Measurements from ENCODE around the gene ANO1.

The ANO1 gene

DNA sequence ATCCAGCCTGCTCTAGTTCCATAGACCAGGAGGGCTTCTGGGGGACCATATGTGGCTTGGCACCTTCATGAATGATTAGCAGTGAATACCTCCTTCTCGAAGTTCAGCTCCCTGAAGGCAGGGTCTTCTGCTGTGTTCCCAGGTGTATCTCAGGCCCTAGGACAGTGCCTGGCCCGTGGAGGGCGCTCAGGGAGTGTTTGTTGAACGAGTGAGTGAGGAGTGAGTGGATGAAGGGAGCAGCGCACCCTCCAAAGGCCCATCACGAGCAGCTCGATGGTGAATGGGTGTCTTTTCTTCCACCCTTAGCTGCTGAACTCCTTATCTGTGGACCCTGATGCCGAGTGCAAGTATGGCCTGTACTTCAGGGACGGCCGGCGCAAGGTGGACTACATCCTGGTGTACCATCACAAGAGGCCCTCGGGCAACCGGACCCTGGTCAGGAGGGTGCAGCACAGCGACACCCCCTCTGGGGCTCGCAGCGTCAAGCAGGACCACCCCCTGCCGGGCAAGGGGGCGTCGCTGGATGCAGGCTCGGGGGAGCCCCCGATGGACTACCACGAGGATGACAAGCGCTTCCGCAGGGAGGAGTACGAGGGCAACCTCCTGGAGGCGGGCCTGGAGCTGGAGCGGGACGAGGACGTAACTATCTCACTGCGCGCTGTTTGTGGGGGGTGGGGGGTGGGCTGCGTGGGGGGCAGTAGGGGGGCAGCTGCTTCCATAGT is 9.5 kb downstream of the ANO1 start:
- H3K4me3 Mint-ChIP-seq = no peak overlapping the region
- no peak overlapping the region for H3K27ac Mint-ChIP-seq
- DNase-seq (ENCODE audit: low spot score in 2 of 2) = no peak
- no peaks in the 10 kb centered on the region for H3K36me3 Mint-ChIP-seq
- no peak for ATAC-seq (ENCODE audit: low read depth)
- H3K9me3 Mint-ChIP-seq = no peaks in the 10 kb centered on the region
- peaks cover 7% of the 10 kb centered on the region for H3K27me3 Mint-ChIP-seq
- H3K4me1 Mint-ChIP-seq = no peaks in the 10 kb centered on the region

DNA sequence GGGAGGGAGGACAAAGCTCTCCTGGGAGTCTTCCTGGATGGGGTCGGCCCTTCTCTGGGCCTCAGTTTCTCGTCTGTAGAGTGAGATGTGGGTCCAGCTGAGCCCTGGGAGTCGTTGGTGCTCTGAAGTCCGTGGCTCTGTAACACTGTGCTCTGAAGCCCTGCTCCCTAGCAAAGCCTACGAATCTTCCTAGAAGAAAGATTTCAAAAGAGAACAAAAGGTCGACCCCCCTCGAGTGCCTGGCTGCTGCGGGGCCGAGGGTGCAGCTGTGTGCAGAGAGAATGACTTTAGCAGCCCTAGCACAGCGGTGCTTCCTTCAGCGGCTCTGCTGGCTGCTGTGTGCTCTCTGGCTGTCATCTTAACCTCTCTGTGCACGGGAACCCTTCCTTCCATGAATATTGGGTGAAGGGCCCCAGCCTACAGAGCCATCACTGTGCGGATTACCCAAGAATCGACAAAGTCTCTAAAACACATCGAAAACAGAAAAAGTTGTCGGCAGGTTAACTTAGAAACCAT is 10.7 kb downstream of the ANO1 start:
- no peaks in the 10 kb centered on the region for H3K36me3 Mint-ChIP-seq
- H3K27me3 Mint-ChIP-seq = peaks cover 11% of the 10 kb centered on the region
- H3K4me1 Mint-ChIP-seq = no peaks in the 10 kb centered on the region
- no peaks in the 10 kb centered on the region for H3K9me3 Mint-ChIP-seq
- no peak for ATAC-seq (ENCODE audit: low read depth)
- no peak overlapping the region for H3K4me3 Mint-ChIP-seq
- DNase-seq (ENCODE audit: low spot score in 2 of 2) = no peak
- no peak overlapping the region for H3K27ac Mint-ChIP-seq

DNA sequence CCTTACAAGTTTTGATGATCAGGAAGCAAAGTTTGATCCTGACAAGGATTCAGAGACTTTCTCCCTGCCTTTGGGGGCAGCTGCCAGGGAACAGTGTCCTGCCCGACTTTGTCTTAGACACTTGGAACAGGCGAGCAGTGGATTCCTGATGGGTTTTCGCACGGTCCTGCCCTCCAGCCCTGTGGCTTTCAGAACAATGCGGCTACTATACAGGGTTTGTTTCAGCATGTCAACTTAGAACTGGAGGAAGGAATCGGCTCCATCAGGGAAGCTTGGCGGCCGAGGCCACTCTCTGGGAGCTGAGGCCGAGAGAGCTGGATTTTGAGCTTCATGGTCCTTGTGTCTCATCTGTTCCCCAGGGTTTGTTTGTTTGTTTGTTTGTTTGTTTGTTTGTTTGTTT is 11.5 kb downstream of the ANO1 start:
- ATAC-seq (ENCODE audit: low read depth) = no peak
- H3K27ac Mint-ChIP-seq = no peak overlapping the region
- no peak for DNase-seq (ENCODE audit: low spot score in 2 of 2)
- H3K4me1 Mint-ChIP-seq = no peaks in the 10 kb centered on the region
- H3K4me3 Mint-ChIP-seq = no peak overlapping the region
- no peaks in the 10 kb centered on the region for H3K9me3 Mint-ChIP-seq
- H3K27me3 Mint-ChIP-seq = peaks cover 11% of the 10 kb centered on the region
- H3K36me3 Mint-ChIP-seq = no peaks in the 10 kb centered on the region

DNA sequence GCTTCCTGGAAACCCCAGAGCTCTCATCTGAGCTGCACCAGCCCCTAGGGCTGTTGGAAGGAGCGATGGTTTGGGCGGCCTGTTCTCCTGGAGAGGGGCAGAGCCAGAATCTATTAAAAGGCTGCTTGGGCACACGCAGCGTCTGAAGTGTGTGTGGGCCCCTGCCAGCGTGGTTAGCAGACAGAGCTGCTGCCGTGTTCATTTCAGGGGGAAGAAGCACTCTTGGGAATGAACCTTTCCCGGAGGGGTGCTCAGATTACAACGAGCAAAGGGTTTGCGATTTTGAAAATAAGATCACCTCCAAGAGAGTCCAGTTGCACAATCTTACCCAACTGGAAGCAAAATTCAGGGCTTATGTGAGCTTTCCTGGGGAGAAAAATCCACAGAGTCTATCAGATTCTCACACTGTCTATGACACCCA is 12.9 kb downstream of the ANO1 start:
- Mint-ChIP-seq H3K9me3 (peaks cover 3% of the 10 kb centered on the region), H3K36me3 (no peaks in the 10 kb centered on the region), H3K27ac (no peak overlapping the region), H3K4me3 (no peak overlapping the region), H3K27me3 (peaks cover 11% of the 10 kb centered on the region), H3K4me1 (no peaks in the 10 kb centered on the region)
- DNase-seq (ENCODE audit: low spot score in 2 of 2) = no peak
- no peak for ATAC-seq (ENCODE audit: low read depth)

DNA sequence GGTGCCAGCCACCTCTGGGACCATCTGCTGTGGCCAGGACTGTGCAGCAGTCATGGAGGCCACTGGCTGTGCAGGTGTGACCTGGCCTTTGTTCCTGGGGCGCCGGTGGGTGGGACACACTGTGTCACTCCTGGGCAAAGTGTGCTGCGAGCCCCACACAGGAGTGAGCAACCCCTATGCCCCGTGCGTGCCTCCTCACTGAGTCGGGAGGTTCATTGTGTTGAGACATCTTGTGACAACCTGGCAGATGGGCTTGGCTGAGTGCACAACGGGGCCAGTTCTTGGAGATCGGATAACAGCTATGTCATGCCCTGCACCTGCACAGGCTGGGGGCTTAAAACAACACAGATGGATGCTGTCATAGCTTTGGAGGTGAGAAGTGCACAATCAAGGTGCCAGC is 13.5 kb downstream of the ANO1 start:
- H3K9me3 Mint-ChIP-seq = peaks cover 3% of the 10 kb centered on the region
- H3K27ac Mint-ChIP-seq = no peak overlapping the region
- no peak overlapping the region for H3K4me3 Mint-ChIP-seq
- DNase-seq (ENCODE audit: low spot score in 2 of 2) = no peak
- H3K27me3 Mint-ChIP-seq = peaks cover 11% of the 10 kb centered on the region
- no peaks in the 10 kb centered on the region for H3K36me3 Mint-ChIP-seq
- no peak for ATAC-seq (ENCODE audit: low read depth)
- H3K4me1 Mint-ChIP-seq = no peaks in the 10 kb centered on the region

DNA sequence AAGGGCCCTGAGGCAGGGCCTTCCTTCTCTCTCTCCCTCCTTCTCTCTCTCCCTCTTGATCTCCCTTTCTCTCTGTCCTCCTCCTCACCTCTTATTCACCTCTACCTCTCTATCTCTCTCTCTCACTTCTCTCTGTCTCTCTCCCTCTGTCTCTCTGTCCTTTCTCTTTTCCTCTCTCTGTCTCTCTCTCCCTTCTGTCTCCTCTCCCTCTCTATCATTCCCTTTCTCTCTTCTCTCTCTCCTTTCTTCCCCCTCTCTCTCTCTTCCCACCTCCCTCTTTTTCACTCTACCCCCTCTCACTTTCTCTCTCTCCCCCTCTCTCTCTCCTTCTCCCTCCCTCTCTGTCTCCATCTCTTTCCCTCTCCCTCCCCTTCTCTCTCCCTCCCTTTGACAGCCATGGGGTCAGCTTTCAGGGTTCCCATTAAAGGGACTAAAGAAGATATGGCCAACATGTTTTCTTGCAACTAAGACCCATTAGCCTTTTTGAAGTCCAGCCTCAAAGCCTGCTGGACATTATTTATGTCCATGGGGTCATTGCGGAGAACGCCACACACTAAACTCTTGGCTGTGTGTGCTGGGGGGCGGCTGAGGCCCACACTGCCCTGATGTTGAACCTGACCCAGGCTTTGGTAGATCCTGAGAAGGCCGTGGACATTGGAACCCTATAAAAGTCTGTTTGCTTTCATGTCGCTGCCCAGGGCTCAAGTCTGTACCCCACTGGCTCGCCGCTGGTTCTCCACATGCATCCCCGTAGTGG is 15.0 kb downstream of the ANO1 start:
- DNase-seq (ENCODE audit: low spot score in 2 of 2) (no peak), ATAC-seq (ENCODE audit: low read depth) (no peak)
- H3K27ac Mint-ChIP-seq = no peak overlapping the region
- no peaks in the 10 kb centered on the region for H3K4me1 Mint-ChIP-seq
- H3K27me3 Mint-ChIP-seq = peaks cover 7% of the 10 kb centered on the region
- peaks cover 3% of the 10 kb centered on the region for H3K9me3 Mint-ChIP-seq
- no peak overlapping the region for H3K4me3 Mint-ChIP-seq
- no peaks in the 10 kb centered on the region for H3K36me3 Mint-ChIP-seq

DNA sequence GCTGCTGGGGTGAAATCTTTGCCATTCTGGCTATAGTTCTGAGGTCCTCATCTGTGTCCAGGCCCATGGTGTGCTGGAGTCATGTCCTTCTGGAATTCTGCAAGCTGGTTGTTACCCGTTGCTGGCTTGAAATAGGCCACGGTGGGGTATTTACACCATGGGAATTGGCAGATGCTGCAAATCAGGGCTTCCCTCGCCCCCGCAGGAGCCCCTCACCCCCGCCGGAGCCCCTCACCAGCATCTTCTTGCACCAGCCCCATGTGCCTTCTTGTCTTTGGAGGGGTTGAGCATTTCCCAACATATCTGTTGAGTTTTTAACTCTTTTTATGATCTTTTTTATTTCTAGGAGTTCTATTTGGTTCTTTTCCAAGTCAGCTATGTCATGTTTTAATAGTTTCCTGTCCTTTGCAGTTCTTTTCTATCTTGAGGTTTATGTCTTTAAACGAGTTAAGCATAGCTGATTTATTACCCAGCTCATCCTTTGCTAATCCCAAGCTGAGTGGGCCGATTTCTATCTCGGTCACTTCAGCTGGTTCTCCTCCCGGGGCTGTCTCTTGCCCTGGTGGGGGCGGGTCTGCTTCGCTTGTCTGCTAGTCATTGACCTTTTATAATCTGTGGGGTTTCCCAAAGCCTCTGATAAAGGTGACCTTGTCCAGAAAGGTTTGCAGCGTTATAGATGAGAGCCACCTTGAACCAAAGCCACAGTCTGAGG is 17.6 kb downstream of the ANO1 start:
- H3K4me3 Mint-ChIP-seq = no peak overlapping the region
- peaks cover 3% of the 10 kb centered on the region for H3K9me3 Mint-ChIP-seq
- H3K36me3 Mint-ChIP-seq = no peaks in the 10 kb centered on the region
- H3K27ac Mint-ChIP-seq = no peak overlapping the region
- no peaks in the 10 kb centered on the region for H3K4me1 Mint-ChIP-seq
- no peak for DNase-seq (ENCODE audit: low spot score in 2 of 2)
- no peak for ATAC-seq (ENCODE audit: low read depth)
- H3K27me3 Mint-ChIP-seq = peaks cover 7% of the 10 kb centered on the region

DNA sequence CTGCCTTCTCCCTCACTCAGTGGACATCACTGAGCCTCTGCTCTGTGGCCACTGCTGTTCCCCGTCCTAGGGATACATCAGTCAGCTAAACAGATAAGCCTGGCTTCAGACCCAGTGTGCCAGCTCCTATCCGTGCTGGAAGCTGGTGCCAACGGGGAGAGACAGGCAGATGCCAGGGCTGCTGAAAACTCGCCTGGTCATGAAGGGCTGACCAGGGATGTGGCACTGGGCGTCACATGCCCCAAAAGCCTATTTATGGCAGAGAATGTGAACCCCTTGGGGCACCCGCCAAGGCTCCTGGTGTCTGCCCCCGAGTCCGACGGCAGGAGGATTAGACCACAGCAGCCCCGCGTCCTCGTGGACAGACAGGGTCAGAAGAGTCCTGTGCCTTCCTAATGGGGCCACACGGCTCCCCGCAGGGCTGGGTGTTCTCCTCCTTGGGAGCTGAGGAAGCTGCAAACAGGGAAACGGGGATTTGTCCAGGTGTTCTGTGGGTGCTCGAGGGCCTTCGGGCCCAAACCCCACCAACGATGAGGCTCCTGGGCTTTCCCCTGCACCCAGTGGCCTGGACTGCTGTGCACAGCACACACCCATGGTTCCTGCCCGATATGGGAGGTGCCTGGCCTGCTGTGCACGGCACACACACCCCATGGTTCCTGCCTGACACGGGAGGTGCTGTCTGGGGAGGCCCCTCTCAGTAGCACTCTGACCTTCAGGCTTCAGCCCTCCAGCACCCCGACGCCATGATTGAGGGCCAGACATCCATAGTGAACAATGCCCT is 19.9 kb downstream of the ANO1 start:
- Mint-ChIP-seq H3K27me3 (peaks cover 3% of the 10 kb centered on the region), H3K4me3 (no peak overlapping the region), H3K9me3 (peaks cover 3% of the 10 kb centered on the region), H3K27ac (no peak overlapping the region), H3K36me3 (no peaks in the 10 kb centered on the region), H3K4me1 (no peaks in the 10 kb centered on the region)
- ATAC-seq (ENCODE audit: low read depth) (no peak), DNase-seq (ENCODE audit: low spot score in 2 of 2) (no peak)

DNA sequence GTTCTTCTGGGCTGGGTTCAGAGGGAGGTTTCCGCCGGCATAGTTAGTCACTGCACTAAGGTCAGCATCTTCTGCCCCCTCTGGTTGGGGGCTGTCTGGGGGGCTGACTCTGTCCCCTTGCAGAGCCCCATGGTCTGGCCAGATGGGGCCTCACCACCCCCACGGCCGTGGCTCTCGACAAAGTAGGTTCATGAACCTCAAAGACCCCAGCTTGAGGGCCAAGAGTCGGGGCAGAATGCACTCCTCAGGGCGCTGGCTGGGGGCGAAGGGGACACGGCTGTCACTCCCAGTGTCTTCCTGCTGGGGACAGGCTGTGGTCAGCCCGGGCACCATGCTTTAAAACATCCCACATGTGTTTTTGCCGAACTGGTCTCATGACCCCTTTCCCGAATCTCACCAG is 20.8 kb downstream of the ANO1 start:
- Mint-ChIP-seq H3K4me1 (no peaks in the 10 kb centered on the region), H3K9me3 (peaks cover 3% of the 10 kb centered on the region), H3K4me3 (no peak overlapping the region), H3K27ac (no peak overlapping the region), H3K27me3 (no peaks in the 10 kb centered on the region), H3K36me3 (no peaks in the 10 kb centered on the region)
- ATAC-seq (ENCODE audit: low read depth) (no peak), DNase-seq (ENCODE audit: low spot score in 2 of 2) (no peak)

DNA sequence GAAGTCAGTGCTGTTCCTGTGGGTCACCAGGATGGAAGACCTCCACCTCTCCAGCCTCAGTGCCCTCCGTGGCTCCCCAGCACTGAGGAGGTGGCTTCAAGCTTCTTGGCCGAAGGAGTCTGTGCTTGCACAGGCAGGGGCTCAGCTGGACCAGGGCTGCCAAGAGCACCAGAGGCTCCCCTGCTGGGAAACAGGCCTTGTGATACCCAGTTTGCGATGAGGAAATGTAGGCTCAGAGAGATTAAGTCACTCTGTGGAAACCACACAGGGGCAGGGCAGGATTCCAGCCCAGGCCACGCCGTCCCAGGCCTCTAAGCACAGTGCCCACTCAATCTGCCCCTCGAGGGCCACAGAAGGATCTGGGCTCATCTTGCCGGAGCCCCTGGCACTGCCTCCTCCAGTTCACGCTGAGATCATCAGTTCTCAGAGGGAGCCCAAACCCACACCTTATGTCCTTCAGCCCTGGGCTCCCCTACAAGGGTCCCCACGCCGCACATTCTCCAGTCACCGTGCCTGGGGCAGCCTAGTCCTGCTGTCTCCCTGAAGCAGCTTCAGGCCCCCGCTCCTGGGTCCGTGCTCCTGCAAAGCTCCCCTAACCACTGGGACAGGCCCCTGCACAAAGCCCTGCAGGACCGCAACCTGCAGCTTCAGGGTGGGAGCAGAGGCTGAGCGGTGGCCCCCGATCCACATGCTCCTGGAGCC is 21.6 kb downstream of the ANO1 start:
- peaks cover 4% of the 10 kb centered on the region for H3K27me3 Mint-ChIP-seq
- H3K36me3 Mint-ChIP-seq = no peaks in the 10 kb centered on the region
- H3K4me3 Mint-ChIP-seq = no peak overlapping the region
- no peak overlapping the region for H3K27ac Mint-ChIP-seq
- no peaks in the 10 kb centered on the region for H3K4me1 Mint-ChIP-seq
- peaks cover 3% of the 10 kb centered on the region for H3K9me3 Mint-ChIP-seq
- DNase-seq (ENCODE audit: low spot score in 2 of 2) (no peak), ATAC-seq (ENCODE audit: low read depth) (no peak)

DNA sequence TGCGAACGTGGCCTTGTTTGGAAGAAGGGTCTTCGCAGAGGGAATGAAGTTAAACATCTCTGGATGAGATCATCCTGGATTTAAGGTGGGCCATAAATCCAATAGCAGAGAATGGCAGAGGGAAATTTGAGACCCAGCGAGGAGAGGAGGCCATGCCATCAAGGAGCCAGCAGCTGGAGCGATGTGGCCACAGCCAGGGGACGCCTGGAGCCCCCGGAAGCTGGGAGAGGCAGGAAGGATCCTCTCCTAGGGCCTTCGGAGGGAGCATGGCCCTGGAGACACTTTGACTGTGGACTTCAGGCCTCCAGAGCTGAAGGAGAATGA is 22.1 kb downstream of the ANO1 start:
- H3K27ac Mint-ChIP-seq = no peak overlapping the region
- H3K9me3 Mint-ChIP-seq = no peaks in the 10 kb centered on the region
- peaks cover 5% of the 10 kb centered on the region for H3K27me3 Mint-ChIP-seq
- DNase-seq (ENCODE audit: low spot score in 2 of 2) (no peak), ATAC-seq (ENCODE audit: low read depth) (no peak)
- no peaks in the 10 kb centered on the region for H3K36me3 Mint-ChIP-seq
- no peaks in the 10 kb centered on the region for H3K4me1 Mint-ChIP-seq
- no peak overlapping the region for H3K4me3 Mint-ChIP-seq

DNA sequence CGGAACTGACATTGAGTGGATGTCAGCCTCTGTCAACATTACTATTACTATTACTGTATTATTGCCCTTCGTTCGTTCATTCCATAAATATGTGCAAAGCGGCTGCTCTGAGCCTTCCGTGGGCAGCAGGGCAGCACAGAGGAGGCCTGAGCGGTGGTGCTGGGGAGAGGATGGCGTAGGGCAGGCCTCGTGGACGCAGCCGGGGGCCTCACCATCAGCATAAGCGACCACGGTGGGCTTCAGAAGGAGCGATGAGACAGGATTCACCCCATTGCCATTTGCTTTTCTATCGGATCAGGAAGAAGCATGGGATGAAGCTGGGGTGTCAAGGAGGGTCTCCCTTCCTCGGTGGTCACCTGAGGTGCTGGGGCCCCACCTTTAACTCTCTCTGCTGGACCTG is 22.7 kb downstream of the ANO1 start:
- DNase-seq (ENCODE audit: low spot score in 2 of 2) = no peak
- no peak overlapping the region for H3K4me3 Mint-ChIP-seq
- no peak overlapping the region for H3K27ac Mint-ChIP-seq
- H3K27me3 Mint-ChIP-seq = peaks cover 5% of the 10 kb centered on the region
- ATAC-seq (ENCODE audit: low read depth) = no peak
- H3K9me3 Mint-ChIP-seq = no peaks in the 10 kb centered on the region
- no peaks in the 10 kb centered on the region for H3K36me3 Mint-ChIP-seq
- H3K4me1 Mint-ChIP-seq = no peaks in the 10 kb centered on the region

DNA sequence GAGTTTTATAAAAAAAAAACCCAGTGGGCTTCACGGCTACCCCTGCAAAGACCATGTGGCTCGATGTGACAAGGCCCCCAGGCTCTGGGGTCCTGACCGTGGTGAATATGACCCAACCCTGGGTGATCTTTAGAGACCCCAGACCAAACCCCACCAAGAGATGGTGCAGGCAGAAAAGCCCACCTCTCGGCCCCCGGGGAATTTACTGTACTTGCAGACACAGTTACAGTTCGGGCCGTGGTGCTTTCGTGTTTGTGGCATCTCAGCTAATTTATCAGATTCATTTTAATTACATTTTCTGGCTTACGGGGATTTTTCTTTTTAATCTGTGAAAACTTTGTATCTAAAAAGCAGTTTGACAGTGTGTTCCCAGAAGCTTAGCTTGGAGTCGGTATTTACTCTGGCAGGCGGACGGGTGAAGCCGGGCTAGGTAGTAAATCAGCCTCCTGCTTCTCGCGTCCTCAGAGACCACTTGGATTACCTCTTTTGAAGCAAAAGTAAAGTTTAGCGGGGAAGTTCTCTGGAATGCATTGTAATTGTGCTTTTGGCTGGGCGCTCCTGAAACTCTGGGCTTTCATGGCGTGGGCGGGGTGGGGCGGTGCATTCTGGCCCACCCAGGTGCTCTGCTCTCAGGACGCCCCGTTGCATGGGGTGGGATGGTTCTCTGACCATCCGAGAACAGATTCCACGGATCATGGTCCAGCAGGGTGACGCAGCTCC is 25.3 kb downstream of the ANO1 start:
- Mint-ChIP-seq H3K9me3 (no peaks in the 10 kb centered on the region), H3K27me3 (peaks cover 11% of the 10 kb centered on the region), H3K36me3 (no peaks in the 10 kb centered on the region), H3K4me3 (no peak overlapping the region), H3K4me1 (no peaks in the 10 kb centered on the region), H3K27ac (no peak overlapping the region)
- no peak for DNase-seq (ENCODE audit: low spot score in 2 of 2)
- ATAC-seq (ENCODE audit: low read depth) = no peak

Data from memory B cell (primary cell).